KMS-11 (cell line): Measurements from ENCODE around the gene ISG15.
A peak's percentile ranks its signal among the peaks of the same experiment; 100 is the strongest.

ENCODE experiments used
- H2AFZ ChIP-seq: fragments of 200-600 bp; sonication (generic); 2 replicates; pipeline ENCODE4 v1.6.1; 2016; ENCODE audit warnings: antibody characterized with exemption, mixed run types, low read depth
- H3K27ac ChIP-seq: fragments of 200-600 bp; sonication (generic); 2 replicates; pipeline ENCODE4 v1.6.1; 2016; ENCODE audit warnings: mild to moderate bottlenecking, mixed run types
- H3K27me3 ChIP-seq: fragments of 200-600 bp; sonication (generic); 2 replicates; pipeline ENCODE4 v1.6.1; 2017; ENCODE audit warnings: mild to moderate bottlenecking, low read depth, mixed run types, moderate library complexity; ENCODE audit not compliant: insufficient read depth
- H3K36me3 ChIP-seq: fragments of 200-600 bp; sonication (generic); 2 replicates; pipeline ENCODE4 v1.6.1; 2017; ENCODE audit warnings: mild to moderate bottlenecking, mixed run types; ENCODE audit not compliant: insufficient read depth
- H3K4me1 ChIP-seq: fragments of 200-600 bp; sonication (generic); 2 replicates; pipeline ENCODE4 v1.6.1; 2016; ENCODE audit warnings: mild to moderate bottlenecking, low read depth, mixed run types; ENCODE audit not compliant: poor library complexity, severe bottlenecking
- H3K4me2 ChIP-seq: fragments of 200-600 bp; sonication (generic); 2 replicates; pipeline ENCODE4 v1.7.0; 2016; ENCODE audit warnings: mild to moderate bottlenecking, mixed run types
- H3K4me3 ChIP-seq: fragments of 200-600 bp; sonication (generic); IDR thresholded peaks from 2 replicates; pipeline ENCODE4 v1.6.1; 2017; ENCODE audit warnings: low read depth, low read length, mixed read lengths; ENCODE audit not compliant: insufficient read depth
- H3K79me2 ChIP-seq: fragments of 200-600 bp; sonication (generic); 2 replicates; pipeline ENCODE4 v1.6.1; 2016; ENCODE audit warnings: low read depth, mixed run types; ENCODE audit not compliant: insufficient read depth
- H3K9ac ChIP-seq: fragments of 200-600 bp; sonication (generic); 2 replicates; pipeline ENCODE4 v1.6.1; 2016; ENCODE audit warnings: mild to moderate bottlenecking, mixed run types
- H4K20me1 ChIP-seq: fragments of 200-600 bp; sonication (generic); 2 replicates; pipeline ENCODE4 v1.6.1; 2016; ENCODE audit warnings: mild to moderate bottlenecking, mixed run types; ENCODE audit not compliant: insufficient read depth
- CTCF ChIP-seq: fragments of 200-600 bp; sonication (generic); conservative IDR thresholded peaks from 2 replicates; pipeline ENCODE4 v1.6.1; 2017; ENCODE audit warnings: low read depth, mild to moderate bottlenecking, antibody characterized with exemption, low read length, moderate library complexity, mixed read lengths

The ISG15 gene

GRCh38 chr1:1062348-1063163, 49.3 kb downstream of the ISG15 start:
- H3K4me3 ChIP-seq = no peak overlapping the region
- H3K79me2 ChIP-seq = no peaks in the 10 kb centered on the region
- no peak for TF ChIP-seq CTCF
- H4K20me1 ChIP-seq = no peaks in the 10 kb centered on the region
- H3K36me3 ChIP-seq = no peaks in the 10 kb centered on the region
- peaks cover 80% of the 10 kb centered on the region for H3K27me3 ChIP-seq
- no peak overlapping the region for H3K9ac ChIP-seq
- H3K4me1 ChIP-seq = peaks cover 38% of the 10 kb centered on the region
- no peak overlapping the region for H3K27ac ChIP-seq
- H3K4me2 ChIP-seq = no peak overlapping the region
- H2AFZ ChIP-seq = no peak overlapping the region

DNA sequence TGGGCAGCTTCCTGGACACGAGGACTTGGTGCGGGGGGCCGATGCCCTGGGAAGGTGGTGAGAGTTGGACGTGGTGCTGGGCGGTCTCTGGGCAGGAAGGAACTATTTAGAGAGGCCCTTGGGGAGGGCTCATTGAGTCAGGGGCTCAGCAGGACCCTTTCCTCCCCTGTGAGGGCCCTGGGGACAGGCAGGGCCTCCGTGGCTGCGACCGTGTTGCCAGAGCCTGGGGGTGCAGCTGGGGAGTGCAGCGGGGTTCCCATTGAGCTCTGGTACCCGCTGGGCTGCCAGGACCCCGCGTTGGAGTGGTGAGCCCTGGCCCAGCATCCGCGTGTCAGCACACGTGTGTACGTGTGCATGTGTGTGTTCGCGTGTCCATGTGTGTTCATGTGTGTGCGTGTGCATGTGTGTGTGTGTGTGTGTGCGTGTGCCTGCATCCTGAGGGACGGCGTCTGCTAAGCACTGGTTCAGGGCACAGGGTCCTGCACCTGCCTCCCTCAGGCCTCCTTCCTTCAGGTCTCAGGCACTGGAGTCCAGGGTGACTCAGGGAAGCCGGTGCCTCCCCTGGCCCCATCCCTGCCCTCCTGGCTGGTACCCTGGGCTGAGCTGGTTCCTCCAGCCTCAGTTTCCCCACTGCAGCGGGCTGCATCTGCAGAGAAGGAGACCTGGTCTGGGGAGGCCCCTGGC, 50.1 kb downstream of the ISG15 start:
- Histone ChIP-seq H3K27ac (no peak overlapping the region), H3K4me2 (peak overlapping the region; percentile 70; the same call in 1 of the 2 replicates), H4K20me1 (no peaks in the 10 kb centered on the region), H3K27me3 (peaks cover 79% of the 10 kb centered on the region), H3K79me2 (no peaks in the 10 kb centered on the region), H3K9ac (no peak overlapping the region), H3K4me1 (peaks cover 42% of the 10 kb centered on the region), H3K36me3 (no peaks in the 10 kb centered on the region), H2AFZ (no peak overlapping the region), H3K4me3 (no peak overlapping the region)
- no peak; the same call in 1 of the 2 replicates for TF ChIP-seq CTCF
